Measurements from ENCODE around the gene TBC1D3B.

The TBC1D3B gene

DNA sequence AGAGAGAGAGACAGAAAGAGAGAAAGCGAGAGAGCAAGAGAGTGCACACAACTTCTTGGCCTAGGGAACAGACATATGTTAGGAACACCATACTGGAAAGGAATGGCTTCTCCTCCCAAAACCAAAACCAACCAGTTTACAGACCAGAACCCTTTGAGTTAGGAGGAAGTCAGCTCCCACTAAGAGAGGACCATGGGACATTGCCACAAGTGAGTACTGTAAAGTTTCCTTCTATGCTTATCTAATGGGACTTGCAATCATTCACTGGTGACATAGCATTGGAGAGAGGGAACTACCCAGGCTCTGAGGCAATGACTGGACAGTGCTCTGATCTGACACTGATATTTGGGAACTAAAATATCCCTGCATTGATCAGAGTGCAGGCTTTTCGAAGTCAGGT is 32.4 kb downstream of the TBC1D3B start:
- TF ChIP-seq, protein P1, sequence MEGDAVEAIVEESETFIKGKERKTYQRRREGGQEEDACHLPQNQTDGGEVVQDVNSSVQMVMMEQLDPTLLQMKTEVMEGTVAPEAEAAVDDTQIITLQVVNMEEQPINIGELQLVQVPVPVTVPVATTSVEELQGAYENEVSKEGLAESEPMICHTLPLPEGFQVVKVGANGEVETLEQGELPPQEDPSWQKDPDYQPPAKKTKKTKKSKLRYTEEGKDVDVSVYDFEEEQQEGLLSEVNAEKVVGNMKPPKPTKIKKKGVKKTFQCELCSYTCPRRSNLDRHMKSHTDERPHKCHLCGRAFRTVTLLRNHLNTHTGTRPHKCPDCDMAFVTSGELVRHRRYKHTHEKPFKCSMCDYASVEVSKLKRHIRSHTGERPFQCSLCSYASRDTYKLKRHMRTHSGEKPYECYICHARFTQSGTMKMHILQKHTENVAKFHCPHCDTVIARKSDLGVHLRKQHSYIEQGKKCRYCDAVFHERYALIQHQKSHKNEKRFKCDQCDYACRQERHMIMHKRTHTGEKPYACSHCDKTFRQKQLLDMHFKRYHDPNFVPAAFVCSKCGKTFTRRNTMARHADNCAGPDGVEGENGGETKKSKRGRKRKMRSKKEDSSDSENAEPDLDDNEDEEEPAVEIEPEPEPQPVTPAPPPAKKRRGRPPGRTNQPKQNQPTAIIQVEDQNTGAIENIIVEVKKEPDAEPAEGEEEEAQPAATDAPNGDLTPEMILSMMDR (IDR thresholded peaks at IDR 0.05; ENCODE audit: low read depth, low read length): no peak
- H3K4me3 ChIP-seq (ENCODE audit: low read depth, low read length): no peak overlapping the region

DNA sequence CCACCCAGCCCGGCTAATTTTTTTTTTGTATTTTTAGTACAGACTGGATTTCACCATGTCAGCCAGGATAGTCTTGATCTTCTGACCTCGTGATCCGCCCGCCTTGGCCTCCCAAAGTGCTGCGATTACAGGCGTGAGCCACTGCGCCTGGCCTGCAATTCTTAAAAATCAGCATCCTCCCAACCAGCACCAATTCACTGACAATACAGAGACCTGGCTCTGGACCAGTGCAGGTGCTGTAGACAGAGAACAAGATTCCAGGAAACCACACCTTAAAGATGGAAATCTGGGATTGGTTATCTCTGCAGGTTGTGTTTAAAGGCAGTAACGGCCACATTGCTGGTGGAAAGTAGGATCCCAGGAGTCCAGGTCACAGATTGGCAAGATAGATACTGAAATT is 33.6 kb downstream of the TBC1D3B start:
- TF ChIP-seq, protein P1 (IDR thresholded peaks at IDR 0.05; ENCODE audit: low read depth, low read length): no peak
- no peak overlapping the region for H3K4me3 ChIP-seq (ENCODE audit: low read depth, low read length)

DNA sequence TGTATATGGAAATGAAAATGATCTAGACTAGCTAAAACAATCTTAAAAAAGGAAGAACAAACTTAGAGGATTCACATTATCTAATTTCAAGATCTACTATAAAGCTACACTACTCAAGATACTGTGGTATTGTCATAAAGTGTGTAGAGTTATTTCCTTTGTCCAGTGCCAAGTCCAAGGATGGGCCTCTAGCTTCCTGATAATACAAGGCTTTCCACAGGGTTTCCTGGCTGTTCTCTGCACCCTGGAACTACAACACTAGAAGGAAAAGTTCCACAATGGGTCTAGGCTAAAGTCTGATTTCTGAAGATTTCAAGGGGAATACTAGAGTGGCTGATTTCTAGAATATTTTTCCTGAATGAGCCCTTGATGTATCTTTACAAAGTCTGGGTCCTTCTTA is 34.2 kb downstream of the TBC1D3B start:
- H3K4me3 ChIP-seq (ENCODE audit: low read depth, low read length): no peak overlapping the region
- TF ChIP-seq, protein P1 (IDR thresholded peaks at IDR 0.05; ENCODE audit: low read depth, low read length): no peak

DNA sequence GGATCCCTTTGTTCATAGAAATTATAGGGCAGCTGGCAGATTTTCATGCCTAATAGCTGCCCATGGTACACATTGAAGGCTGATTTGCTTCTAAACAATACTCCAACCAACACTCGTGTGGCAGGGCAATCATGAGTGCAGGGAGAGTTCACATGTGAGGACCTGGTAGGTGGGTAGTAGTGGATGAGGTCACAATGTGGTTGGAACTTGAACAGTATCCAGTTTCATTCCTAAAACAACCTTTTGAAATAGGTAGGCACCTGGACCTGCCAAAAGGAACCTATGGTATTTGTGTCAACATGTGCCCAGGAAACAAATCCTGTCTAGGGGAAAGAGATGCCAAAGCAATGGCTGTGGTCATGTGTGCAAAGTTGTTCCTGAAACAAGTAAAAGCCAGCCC is 40.0 kb downstream of the TBC1D3B start:
- no peak overlapping the region for H3K4me3 ChIP-seq (ENCODE audit: low read depth, low read length)
- TF ChIP-seq, protein P1 (IDR thresholded peaks at IDR 0.05; ENCODE audit: low read depth, low read length): no peak

DNA sequence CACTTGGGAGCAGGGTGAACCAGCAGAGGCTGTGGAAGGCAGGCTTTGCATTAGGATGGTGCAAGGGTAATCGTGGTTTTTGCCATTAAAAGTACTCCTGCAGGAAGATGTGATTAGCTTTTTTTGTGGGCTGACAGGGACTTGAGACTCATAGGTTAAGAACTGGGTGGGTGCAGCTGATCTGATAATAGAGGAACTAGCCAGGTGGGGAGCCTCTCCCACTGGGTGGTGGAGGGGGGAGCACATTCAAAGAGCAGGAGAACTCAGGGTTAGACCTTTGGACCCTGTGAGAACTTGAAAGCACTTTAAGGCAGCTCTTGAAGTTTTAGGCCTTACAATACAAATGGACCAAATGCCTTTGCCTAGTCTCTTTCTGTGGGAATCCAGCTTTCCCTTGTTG is 40.4 kb downstream of the TBC1D3B start:
- TF ChIP-seq, protein P1 (IDR thresholded peaks at IDR 0.05; ENCODE audit: low read depth, low read length): no peak
- no peak overlapping the region for H3K4me3 ChIP-seq (ENCODE audit: low read depth, low read length)

DNA sequence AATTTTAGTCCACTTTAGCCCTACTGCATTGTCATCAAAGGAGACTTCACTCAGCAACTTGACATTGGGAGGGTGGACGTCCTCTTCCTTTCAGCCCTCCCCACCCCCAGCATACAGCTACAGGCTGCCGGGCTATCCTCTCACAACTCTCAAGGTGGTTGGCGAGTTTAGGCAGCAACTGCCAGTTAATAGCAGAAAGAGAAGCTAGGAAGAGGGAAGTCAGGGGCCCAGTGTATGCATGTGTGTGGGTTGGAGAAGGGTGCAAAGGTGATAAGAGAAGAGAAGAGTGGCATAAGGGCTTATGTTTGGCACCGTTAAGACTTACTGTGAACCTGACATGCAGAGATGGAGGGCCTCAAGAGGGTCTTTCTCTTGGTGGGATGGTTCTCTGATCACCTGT is 41.0 kb downstream of the TBC1D3B start:
- TF ChIP-seq, protein P1 (IDR thresholded peaks at IDR 0.05; ENCODE audit: low read depth, low read length): no peak

DNA sequence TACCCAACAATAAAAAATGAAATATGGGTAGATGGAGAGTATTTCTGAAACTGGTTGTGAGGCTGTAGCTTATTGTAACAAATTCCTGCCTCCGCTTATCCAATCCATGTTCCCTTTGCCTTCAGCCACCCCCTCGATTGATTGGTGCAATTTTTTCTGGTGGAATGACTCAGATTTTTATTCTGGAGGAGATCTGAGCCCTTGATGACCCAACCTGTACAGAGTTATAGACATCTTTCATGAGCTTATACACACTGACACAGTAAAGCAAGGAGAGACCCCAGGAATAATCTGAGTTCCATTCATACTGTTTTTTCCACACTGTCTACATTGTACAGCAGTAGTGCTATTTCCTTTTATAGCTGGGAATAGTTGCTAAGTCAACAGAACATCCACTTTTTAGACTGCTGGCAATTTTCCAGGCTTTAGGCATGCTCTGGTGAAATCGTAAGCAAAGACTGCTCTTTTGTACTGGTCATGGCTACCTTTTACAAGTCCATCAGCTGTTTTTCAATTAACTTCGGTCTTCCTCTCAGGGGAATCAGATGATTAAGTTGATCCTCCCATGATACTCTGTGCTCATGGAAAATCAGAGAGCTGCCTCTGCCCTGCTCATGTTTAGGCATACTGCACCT is 42.7 kb downstream of the TBC1D3B start:
- H3K4me3 ChIP-seq (ENCODE audit: low read depth, low read length): no peak overlapping the region
- TF ChIP-seq, protein P1 (IDR thresholded peaks at IDR 0.05; ENCODE audit: low read depth, low read length): no peak

More for the DNA sequence above, 41.0 kb downstream of the TBC1D3B start:
- H3K4me3 ChIP-seq (ENCODE audit: low read depth, low read length): no peak overlapping the region

Measured in WI38 (cell line).